WTC11 (cell line): ENCODE data around the gene TRPM4.

ENCODE experiments used
- ELF4 ChIP-seq: sonication (generic); formaldehyde crosslinking; IDR thresholded peaks from 2 replicates; pipeline ENCODE4 v1.8.1; 2022; ENCODE audit warnings: low read depth, mild to moderate bottlenecking, moderate library complexity, missing genetic modification reagents
- OVOL2 ChIP-seq: fragments of 250-450 bp; sonication (Bioruptor Pico); IDR thresholded peaks from 2 replicates; pipeline ENCODE4 v1.9.0; 2021; ENCODE audit warnings: mild to moderate bottlenecking, borderline replicate concordance
- SOX15 ChIP-seq: fragments of 250-450 bp; sonication (Bioruptor Pico); IDR thresholded peaks from 2 replicates; pipeline ENCODE4 v1.9.0; 2021; ENCODE audit warnings: mild to moderate bottlenecking
- SP1 ChIP-seq: sonication (generic); formaldehyde crosslinking; conservative IDR thresholded peaks from 2 replicates; pipeline ENCODE4 v1.8.1; 2022; ENCODE audit warnings: missing genetic modification reagents
- TF ChIP-seq, protein P1 (sequence below): fragments of 200-600 bp; IDR thresholded peaks from 2 replicates; pipeline ENCODE4 v1.8.0; 2022; ENCODE audit warnings: antibody characterized with exemption
- TF ChIP-seq, protein P2 (sequence below): sonication (generic); formaldehyde crosslinking; IDR thresholded peaks from 2 replicates; pipeline ENCODE4 v1.8.0; 2023; ENCODE audit warnings: missing genetic modification reagents

GRCh38 chr19:49222528-49222927 is 64.9 kb downstream of the TRPM4 start:
- TF ChIP-seq SOX15 (CRISPR knock-in tag) (no peak), ELF4 (no peak), SP1 (no peak), OVOL2 (CRISPR knock-in tag) (no peak)
- TF ChIP-seq, protein P1, sequence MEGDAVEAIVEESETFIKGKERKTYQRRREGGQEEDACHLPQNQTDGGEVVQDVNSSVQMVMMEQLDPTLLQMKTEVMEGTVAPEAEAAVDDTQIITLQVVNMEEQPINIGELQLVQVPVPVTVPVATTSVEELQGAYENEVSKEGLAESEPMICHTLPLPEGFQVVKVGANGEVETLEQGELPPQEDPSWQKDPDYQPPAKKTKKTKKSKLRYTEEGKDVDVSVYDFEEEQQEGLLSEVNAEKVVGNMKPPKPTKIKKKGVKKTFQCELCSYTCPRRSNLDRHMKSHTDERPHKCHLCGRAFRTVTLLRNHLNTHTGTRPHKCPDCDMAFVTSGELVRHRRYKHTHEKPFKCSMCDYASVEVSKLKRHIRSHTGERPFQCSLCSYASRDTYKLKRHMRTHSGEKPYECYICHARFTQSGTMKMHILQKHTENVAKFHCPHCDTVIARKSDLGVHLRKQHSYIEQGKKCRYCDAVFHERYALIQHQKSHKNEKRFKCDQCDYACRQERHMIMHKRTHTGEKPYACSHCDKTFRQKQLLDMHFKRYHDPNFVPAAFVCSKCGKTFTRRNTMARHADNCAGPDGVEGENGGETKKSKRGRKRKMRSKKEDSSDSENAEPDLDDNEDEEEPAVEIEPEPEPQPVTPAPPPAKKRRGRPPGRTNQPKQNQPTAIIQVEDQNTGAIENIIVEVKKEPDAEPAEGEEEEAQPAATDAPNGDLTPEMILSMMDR = no peak
- TF ChIP-seq, protein P2, sequence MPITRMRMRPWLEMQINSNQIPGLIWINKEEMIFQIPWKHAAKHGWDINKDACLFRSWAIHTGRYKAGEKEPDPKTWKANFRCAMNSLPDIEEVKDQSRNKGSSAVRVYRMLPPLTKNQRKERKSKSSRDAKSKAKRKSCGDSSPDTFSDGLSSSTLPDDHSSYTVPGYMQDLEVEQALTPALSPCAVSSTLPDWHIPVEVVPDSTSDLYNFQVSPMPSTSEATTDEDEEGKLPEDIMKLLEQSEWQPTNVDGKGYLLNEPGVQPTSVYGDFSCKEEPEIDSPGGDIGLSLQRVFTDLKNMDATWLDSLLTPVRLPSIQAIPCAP (CRISPR knock-in tag) = no peak
